GM19455 (cell line): ENCODE results near the gene FCGR3B.
A peak's percentile ranks its signal among the peaks of the same experiment; 100 is the strongest.
"Not testable (repeated sequence)": the region's sequence is repeated elsewhere in the genome, so short reads cannot be mapped to it uniquely, and the experiment has no call there.

Experiments
- ATAC-seq: cut with Tn5 transposase; IDR thresholded peaks from one replicate; pipeline ENCODE4 v1.9.1; 2021; ENCODE audit not compliant: unreplicated experiment

FCGR3B gene

GRCh38 chr1:161631076-161631475 lies at the start of gene FCGR3B:
FCGR3B (minus strand) TSS chr1:161631176; CDS start chr1:161631094, 82 bp downstream.
- ATAC-seq, result no peak

DNA sequence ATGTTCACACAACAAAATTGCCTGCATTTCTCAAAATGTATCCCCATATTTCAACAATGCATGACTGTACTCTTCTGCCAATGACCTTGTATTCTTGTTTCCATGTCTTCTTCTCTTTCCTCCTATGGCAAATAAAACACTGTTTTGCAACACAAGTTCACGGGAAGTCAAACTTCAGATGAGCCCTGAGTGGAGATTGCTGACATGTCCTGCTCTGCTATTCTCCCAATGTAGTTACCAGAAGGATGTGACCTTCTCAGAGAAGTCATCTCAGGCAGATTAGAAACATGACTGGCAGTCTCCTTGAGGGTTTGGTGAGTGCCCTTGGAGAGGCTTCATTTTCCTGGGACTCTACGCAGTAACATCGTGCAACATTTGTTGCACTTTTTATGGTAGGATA lies 47.5 kb upstream of the FCGR3B start:
- no peak for ATAC-seq

DNA sequence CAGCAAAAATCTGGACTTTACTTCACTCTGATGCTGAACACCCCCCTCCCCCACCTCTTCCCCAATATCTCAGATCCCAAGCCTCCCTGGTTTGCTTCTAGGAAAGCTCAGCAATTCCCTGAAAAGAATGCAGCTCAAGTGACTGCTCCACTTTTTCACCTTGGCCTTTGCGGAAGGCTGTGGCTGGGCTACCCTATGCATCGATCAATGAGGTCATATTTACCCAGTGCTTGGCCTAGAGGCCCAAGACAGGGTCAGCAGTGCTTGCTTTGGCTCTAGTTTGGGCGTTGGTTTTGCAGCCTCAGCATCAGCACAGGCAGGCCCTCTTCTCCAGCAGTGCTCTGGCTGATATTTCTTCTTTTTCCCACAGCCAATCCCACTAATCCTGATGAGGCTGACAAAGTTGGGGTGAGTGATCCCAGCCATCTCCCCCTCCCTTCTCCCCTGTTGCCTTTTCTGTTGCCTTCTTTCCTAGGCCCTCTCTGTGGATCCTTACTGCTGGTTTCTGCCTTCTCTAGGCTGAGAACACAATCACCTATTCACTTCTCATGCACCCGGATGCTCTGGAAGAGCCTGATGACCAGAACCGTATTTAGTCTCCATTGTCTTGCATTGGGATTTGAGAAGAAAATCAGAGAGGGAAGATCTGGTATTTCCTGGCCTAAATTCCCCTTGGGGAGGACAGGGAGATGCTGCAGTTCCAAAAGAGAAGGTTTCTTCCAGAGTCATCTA lies 46.1 kb upstream of the FCGR3B start:
- ATAC-seq, result no peak

DNA sequence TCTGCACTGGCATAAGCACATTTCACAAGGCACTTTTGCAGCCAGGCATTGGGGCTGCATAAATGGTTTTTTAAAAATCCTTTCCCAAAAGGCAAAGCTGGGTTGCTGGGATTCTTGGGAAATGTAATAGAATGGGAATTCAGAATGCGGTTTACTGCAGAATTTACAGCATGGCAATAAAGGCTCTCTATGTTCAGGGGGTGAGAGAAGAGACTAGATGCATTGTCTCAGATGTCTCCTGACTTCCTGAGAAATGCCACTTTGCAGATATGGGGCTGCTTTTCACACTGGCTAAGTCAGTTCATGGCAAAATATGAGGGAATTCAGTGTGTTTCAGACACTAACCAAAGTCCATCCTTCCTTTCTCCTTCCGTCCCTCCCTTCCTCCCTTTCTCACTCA lies 45.5 kb upstream of the FCGR3B start:
- ATAC-seq, result no peak

GRCh38 chr1:161674908-161675307 lies 43.9 kb upstream of the FCGR3B start:
- not testable (repeated sequence) for ATAC-seq

- not testable (repeated sequence) for ATAC-seq
Observed at GRCh38 chr1:161674447-161674846, 43.5 kb upstream of the FCGR3B start.

- ATAC-seq, result not testable (repeated sequence)
Observed at GRCh38 chr1:161673437-161673836, 42.5 kb upstream of the FCGR3B start.

GRCh38 chr1:161671045-161672020 lies 40.4 kb upstream of the FCGR3B start:
- ATAC-seq, result not testable (repeated sequence)

- not testable (repeated sequence) for ATAC-seq
Observed at GRCh38 chr1:161664689-161665088, 33.7 kb upstream of the FCGR3B start.

- not testable (repeated sequence) for ATAC-seq
Observed at GRCh38 chr1:161663569-161663968, 32.6 kb upstream of the FCGR3B start.

DNA sequence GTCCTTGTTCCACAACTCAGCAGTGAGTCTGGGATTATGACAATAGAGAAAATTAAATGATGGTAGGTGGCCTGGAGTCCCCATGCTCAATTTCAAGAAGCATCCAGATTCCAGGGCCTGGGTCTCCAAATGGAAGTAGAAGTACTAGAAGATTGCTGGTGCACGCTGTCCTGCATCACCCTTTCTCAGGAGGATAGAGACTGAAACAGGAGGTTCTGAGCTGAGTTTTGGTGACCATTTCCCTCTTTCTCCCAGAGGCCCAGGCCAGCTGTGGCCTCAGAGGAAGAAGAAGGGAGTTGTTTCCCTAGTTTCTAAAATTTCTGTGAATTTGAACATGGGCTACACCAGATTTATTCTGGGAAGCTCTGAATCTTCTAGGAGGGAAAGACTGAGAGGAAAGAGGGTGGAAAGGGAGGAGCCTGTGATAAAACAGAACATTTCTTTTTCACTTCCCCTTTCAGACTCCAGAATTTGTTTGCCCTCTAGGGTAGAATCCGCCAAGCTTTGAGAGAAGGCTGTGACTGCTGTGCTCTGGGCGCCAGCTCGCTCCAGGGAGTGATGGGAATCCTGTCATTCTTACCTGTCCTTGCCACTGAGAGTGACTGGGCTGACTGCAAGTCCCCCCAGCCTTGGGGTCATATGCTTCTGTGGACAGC lies 31.8 kb upstream of the FCGR3B start, which contains the start of gene FCGR2B:
Gene FCGR2B, plus strand, starts transcription at position 460 of the 656 bp plus-strand sequence. Its CDS starts 99 bp downstream, at position 559.
- peak; percentile 60 for ATAC-seq

DNA sequence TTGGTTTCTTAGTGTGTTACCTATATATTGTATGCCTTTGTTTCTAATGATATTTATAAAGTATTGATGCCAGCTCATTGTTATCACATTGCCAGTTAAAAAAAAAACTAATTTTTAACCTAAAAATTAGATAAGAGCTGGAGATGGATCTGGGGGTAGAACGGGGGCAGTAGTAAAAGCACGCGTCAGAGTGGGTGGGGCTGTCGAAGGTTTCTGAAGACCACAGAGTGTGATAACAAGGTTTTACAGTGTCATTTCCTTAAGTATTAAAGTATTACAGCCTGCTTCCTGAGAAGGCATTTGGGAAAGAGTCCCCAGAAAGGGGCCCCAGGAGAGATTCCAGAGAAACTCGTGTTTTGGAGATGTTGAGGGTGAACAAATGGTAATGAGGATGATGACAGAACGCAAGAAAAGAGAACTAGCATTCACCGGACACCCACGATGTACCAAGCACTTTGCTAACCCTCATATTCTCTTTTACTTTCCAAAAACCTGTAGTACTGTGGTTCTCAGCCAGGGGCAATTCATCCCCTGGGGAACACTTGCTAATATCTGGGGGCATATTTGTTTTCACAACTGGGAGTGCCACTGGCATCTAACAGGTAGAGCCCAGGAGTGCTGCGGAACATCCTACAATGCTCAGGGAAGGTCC lies 30.8 kb upstream of the FCGR3B start:
- ATAC-seq, result not testable (repeated sequence)

DNA sequence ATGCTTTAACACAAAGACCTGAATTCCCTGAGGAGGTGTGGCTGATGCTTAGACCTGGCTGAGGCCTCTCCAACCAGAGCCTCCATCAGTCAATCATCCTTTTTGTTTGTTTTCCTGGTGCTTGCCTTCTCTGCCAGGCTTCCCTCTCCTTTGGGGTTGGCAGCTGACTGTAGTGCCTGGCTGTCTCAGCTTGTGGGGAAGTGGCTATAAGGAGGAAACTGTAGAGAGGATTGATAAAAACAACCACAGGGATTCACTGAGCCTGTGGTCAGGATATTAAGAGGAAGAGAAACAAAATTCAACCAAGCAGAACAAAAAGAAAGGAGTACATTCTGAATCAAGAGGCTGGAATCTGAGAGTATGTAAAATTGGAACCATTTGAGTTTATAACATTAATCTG lies 27.5 kb upstream of the FCGR3B start:
- ATAC-seq, result not testable (repeated sequence)

GRCh38 chr1:161653971-161654370 lies 23.0 kb upstream of the FCGR3B start:
- ATAC-seq, result not testable (repeated sequence)

DNA sequence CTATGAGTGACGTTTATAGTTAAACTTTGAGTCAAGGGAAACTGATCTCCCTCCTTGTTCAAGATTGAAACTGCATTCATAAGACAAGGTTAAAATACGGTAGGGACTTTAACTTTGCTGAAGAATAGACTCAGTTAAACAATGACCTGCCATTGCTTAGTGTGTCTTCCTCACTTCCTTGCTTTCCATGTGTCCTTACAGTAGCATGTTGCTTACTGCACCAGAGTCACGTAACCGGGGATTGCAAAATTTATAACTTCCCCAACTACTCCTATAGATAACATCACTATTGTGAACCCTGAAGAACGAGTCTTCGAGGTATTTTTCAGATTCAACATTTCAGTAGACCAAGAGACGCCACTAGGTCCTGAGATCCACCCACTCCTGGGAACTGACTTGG lies 22.6 kb upstream of the FCGR3B start:
- not testable (repeated sequence) for ATAC-seq

DNA sequence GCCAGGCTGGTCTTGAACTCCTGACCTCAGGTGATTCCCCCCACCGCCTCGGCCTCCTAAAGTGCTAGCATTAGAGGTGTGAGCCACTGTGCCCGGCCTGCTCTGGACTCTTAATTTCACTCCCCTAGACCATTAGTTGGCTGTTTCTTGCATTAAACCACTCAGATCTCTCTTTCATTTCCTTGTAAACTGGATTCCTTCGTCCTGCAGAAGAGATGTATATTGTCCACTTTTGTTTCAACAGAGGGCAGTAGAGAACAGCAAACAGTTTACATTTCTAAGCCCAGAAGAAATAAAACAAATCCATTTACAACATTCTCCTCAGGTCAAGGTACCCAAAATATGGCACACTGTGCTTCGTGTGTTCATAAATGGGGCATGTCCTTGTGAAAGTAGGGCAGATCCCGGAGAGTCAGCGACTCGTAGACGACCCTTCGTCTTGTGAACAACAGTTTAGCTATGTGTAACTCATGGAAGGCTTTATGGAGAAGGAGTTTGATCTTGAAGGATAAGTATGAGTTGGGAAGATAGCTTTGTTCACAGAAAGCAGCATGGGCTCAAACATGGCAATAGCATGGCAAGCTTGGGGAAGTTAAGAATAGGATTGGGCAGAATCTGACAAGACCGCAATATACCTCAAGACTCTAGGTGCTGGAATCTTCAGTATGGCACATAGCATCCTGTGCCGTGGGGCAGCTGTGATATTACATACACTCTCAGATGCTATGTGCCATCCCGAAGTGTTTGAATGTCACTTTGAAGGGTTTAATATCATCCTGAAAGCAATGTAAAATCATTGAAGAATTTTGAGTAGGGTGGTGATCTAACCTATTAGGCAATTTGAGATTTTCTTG lies 16.8 kb upstream of the FCGR3B start:
- not testable (repeated sequence) for ATAC-seq

DNA sequence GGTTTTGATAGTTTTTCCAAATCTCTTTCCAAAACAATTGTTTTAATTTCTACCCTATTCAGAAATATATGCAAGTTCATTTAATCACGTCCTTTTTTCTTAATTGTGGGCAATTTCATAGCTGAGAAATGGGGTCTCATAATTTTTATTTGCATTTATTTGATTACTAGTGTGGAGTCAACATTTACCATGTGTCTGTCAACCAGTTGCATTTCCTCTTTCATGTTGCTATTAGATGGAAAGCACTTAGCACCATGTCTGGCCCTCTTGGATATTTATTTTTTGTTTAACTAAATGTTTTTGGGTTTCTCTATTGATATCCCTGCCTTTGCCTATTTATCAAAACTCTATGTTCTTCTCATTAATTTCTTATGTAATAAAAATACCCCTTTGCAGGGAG lies 13.9 kb upstream of the FCGR3B start:
- ATAC-seq, result not testable (repeated sequence)

- ATAC-seq, result not testable (repeated sequence)
Observed at GRCh38 chr1:161643481-161644208, 12.7 kb upstream of the FCGR3B start.

DNA sequence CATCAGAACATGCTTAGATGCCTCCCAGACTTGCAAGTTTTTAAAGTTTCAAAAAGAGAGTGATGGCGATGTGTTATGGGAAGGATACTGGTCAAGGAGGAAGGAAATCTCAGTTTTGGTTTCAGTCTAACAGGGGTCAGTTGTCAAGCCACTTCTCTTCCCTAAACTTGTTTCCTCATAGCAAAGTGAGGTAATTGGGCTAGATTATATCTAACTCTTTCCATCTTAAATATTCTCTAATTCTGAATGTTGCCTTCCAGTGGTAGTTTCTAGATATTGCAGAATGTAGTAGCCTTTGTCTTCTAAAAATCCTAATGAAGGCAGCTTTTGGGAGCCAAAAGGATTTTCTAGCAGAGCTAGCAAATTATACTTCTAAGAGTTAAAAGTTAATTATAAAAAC lies 11.7 kb upstream of the FCGR3B start:
- not testable (repeated sequence) for ATAC-seq
